HEK293 (cell line): Measurements from ENCODE around the gene CHST2.

Source experiments
- SALL2 ChIP-seq: fragments of 450-650 bp; formaldehyde crosslinking; IDR thresholded peaks from 2 replicates; pipeline ENCODE4 v1.5.0; 2017; ENCODE audit warnings: missing biosample characterization, mild to moderate bottlenecking, missing genetic modification characterization, borderline replicate concordance
- TF ChIP-seq, protein P1 (sequence below): fragments of 450-650 bp; formaldehyde crosslinking; IDR thresholded peaks from 2 replicates; pipeline ENCODE4 v1.5.1; 2016; ENCODE audit warnings: missing biosample characterization, missing genetic modification characterization
- TF ChIP-seq, protein P2 (sequence below): fragments of 450-650 bp; formaldehyde crosslinking; IDR thresholded peaks from 2 replicates; pipeline ENCODE4 v1.5.1; 2016; ENCODE audit warnings: missing biosample characterization, missing genetic modification characterization, low read depth

DNA sequence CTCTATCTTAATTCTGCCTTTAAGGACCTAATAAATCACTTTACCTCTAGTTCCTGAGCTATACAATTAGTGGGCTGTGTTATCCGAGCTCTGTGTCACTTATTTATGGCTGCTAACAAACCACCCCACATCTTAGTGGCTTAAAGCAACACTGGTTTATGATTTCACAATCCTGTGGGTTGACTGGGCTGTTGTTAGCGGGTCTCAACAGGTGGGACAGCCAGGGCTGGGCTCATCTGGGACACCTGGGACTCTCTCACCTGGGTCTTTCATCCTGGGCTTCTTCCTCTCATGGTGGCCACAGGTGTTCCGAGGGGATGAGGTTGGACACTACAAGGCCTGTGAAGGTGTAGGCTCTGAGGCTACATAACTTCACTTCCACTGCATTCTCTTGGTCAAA, 35.8 kb upstream of the CHST2 start:
- TF ChIP-seq, protein P1, sequence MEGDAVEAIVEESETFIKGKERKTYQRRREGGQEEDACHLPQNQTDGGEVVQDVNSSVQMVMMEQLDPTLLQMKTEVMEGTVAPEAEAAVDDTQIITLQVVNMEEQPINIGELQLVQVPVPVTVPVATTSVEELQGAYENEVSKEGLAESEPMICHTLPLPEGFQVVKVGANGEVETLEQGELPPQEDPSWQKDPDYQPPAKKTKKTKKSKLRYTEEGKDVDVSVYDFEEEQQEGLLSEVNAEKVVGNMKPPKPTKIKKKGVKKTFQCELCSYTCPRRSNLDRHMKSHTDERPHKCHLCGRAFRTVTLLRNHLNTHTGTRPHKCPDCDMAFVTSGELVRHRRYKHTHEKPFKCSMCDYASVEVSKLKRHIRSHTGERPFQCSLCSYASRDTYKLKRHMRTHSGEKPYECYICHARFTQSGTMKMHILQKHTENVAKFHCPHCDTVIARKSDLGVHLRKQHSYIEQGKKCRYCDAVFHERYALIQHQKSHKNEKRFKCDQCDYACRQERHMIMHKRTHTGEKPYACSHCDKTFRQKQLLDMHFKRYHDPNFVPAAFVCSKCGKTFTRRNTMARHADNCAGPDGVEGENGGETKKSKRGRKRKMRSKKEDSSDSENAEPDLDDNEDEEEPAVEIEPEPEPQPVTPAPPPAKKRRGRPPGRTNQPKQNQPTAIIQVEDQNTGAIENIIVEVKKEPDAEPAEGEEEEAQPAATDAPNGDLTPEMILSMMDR = no peak
- TF ChIP-seq, protein P2, sequence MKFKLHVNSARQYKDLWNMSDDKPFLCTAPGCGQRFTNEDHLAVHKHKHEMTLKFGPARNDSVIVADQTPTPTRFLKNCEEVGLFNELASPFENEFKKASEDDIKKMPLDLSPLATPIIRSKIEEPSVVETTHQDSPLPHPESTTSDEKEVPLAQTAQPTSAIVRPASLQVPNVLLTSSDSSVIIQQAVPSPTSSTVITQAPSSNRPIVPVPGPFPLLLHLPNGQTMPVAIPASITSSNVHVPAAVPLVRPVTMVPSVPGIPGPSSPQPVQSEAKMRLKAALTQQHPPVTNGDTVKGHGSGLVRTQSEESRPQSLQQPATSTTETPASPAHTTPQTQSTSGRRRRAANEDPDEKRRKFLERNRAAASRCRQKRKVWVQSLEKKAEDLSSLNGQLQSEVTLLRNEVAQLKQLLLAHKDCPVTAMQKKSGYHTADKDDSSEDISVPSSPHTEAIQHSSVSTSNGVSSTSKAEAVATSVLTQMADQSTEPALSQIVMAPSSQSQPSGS = no peak
- no peak for TF ChIP-seq SALL2 (tag by site-specific recombination)
